B cell (primary cell): ENCODE results near the gene AGAP1.

Experiments used
- CTCF ChIP-seq: fragments of 200-600 bp; IDR thresholded peaks from one replicate; pipeline ENCODE4 v1.8.0; 2022; ENCODE audit warnings: antibody characterized with exemption, mild to moderate bottlenecking
- EZH2 ChIP-seq: IDR thresholded peaks from 2 replicates; pipeline ENCODE4 v1.6.1; 2012; ENCODE audit warnings: borderline replicate concordance, low read depth, mild to moderate bottlenecking, moderate library complexity, low read length; ENCODE audit not compliant: insufficient read depth, poor library complexity, severe bottlenecking

- TF ChIP-seq EZH2 (no peak), CTCF (no peak)
Observed at GRCh38 chr2:235613649-235614048, 119.8 kb downstream of the AGAP1 start.
